GM12874 (cell line): ENCODE data around the gene DGKB.

Source experiments
- TF ChIP-seq, protein P1 (sequence below): IDR thresholded peaks from 2 replicates; pipeline ENCODE4 v1.5.1; 2011; ENCODE audit warnings: low read depth, mild to moderate bottlenecking, control low read depth, low read length, moderate library complexity; ENCODE audit not compliant: insufficient read depth

The DGKB gene

DNA sequence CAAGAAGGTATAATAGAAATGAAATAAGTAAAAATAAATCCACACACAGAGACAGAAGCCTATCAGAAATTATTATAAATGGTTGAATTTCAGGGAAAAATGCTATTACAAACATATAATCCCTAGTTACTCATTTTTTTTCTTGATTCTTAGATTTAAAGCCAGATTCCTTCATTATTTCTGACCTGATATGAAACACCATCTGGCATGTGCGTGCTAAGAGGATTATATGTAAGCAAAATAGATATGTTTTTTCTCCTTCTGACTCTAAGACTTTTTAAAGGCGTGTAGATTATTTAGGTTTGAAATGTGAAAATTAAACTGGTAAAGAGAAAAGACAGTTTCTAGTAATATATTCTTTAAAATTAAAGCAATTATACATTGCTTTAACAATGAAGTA lies 676.4 kb downstream of the DGKB start:
- TF ChIP-seq, protein P1, sequence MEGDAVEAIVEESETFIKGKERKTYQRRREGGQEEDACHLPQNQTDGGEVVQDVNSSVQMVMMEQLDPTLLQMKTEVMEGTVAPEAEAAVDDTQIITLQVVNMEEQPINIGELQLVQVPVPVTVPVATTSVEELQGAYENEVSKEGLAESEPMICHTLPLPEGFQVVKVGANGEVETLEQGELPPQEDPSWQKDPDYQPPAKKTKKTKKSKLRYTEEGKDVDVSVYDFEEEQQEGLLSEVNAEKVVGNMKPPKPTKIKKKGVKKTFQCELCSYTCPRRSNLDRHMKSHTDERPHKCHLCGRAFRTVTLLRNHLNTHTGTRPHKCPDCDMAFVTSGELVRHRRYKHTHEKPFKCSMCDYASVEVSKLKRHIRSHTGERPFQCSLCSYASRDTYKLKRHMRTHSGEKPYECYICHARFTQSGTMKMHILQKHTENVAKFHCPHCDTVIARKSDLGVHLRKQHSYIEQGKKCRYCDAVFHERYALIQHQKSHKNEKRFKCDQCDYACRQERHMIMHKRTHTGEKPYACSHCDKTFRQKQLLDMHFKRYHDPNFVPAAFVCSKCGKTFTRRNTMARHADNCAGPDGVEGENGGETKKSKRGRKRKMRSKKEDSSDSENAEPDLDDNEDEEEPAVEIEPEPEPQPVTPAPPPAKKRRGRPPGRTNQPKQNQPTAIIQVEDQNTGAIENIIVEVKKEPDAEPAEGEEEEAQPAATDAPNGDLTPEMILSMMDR, result no peak

DNA sequence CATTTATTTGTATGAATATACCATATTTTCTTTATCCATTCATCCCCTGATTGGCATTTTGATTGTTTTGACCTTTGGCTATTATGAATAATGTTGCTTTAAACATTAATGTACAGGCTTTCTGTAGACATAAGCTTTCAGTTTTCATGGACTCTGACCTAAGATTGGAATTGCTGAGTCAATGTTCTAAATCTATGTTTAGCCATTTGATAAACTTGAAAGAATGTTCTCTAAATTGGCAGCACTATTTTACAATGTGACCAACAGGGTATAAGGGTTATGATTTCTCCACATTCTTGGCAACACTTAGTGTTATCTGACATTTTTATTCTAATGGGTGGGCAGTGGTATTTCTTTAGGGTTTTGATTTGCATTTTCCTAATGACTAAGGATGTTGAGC lies 683.4 kb downstream of the DGKB start:
- TF ChIP-seq, protein P1, result no peak

DNA sequence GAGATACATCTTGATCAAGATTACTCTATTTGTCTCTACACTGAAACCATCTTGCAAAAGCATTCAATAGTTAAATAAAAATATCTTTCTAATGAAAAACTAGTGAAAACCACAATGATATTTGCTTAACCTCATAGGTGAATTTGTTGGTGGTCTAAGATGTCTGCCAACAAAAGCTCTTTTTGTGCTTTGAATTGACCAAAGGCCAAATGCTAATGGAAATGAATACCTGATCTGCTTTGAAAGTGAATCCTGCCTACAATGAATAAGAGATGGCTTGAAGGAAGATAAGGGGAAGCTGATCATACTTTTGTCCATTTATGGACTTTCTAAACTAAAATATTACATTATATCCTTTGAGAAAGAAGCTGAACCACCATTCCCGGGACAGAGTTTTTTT lies 684.2 kb downstream of the DGKB start:
- TF ChIP-seq, protein P1, result no peak

DNA sequence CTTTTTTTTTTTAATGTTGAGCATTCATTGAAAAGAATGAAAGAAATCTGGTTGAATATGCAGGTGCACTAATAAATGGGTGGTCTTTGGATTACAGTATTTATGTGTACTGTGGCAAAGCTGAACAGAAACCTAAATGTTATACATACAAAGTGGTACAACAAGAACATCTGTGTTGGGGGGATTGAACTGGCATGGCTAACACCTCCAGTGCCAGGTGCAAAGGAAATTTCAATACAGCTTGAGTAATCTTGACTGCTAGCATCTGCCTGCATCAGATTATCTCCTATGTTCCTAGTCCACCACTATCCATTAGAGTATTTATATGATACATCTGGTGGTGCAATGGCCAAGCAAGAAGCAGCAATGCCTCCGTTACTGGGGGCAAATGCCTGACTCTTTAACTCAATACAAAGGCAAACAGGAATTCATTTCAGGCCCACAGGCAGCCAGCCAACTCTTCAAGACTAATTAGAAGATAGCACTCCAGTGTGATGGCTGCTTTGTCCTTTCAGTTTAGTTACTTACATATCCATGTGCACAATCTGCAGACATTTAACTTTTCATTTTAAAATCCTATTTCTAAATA lies 692.6 kb downstream of the DGKB start:
- TF ChIP-seq, protein P1, result no peak

DNA sequence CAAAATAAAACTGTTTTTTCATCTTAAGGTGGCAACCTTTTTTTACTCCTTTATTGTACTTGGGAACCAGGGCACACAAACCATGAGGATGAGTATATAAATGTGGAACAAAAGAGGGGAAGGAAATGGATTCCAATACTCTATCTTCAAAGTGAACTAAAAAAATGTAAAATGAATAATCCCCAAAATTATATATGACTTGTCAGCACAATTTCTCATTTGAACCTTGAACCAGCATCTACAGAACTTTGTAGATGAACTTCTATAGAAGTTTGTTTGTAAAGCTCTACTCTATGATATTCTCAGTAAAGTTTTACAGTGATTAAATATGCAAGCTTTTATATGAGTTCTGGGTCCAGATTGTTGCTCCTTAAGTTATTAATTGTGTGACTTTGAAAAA lies 694.8 kb downstream of the DGKB start:
- TF ChIP-seq, protein P1, result no peak

DNA sequence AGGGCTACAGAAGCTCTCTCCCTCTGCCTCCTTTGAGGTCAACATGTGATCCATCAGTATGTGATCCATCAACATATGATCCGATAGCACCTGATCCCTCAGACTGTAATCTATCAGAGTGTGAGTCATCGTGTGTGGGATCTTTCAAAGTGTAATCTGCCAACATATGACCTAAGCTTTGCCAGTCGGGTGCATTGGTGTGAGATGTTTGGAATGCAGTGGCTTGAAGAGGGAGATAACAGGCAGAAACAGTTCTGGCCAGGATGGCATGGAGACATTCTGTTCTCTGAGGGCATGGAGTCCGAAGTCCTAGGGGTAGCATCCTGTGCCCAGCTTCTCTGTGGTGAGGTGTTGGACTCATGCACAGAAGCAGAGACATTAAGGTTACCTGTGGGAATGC lies 695.4 kb downstream of the DGKB start:
- TF ChIP-seq, protein P1, result no peak

DNA sequence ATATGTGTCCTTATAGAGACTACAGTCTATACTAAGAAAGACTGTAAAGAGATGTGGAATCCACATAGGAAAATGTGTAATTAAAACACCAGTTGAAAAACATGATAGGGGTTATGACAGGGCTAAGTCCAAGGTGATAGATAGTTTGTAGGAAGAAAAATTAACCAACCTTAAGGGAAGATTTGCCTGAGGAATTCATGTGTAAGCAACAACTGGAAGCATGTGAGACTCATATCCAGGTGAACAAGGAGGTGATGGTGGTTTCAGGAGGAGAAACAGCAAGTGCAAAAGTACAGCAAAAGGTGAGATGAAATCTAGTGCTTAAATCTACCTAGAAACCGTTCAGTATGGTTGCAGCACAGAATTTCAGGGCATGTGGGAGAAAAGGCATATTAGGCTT lies 696.4 kb downstream of the DGKB start:
- TF ChIP-seq, protein P1, result no peak

DNA sequence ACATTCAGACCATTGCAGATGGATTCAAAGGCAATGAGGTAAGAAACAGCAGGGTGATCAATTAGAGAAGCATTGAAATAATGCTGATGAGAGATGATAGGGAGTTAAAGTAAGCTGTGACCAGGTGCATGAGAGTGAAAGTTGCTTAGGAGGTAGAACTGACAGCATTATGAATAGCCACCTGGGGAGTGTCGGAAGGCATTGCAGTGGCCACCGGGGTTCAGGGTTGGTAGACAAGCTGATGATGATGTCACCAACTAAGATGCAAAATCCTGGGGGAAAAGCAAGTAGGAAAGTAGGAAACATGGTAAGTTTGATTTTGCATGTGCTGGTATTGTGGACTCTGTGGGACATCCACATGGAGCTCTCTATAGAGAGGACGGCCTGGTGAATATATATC lies 701.2 kb downstream of the DGKB start:
- TF ChIP-seq, protein P1, result no peak
